K562 (cell line): ENCODE data around the gene ZBTB44. TPM values are rescaled to one million over a fixed set of nuclear protein-coding genes. Genes with fewer than 3 reads are reported as not detected.

ENCODE experiments used
- ATAC-seq: fragments of 200-7000 bp; cut with Tn5 transposase; 3 replicates; pipeline ENCODE4 v1.9.1; 2020; ENCODE audit warnings: moderate library complexity
- BruUV-seq: library from RNA; stranded (reverse); fragments of 400-500 nt; replicated peaks from 2 replicates; lab custom pipeline; 2021; lab: Mats Ljungman, UMichigan
- CTCF ChIA-PET: fragments of 300-600 bp; formaldehyde crosslinking; extraction: SDS; loops from one replicate; lab custom pipeline; 2021; ENCODE audit warnings: low intra/inter-chr PET ratio; lab: Yijun Ruan, JAX
- POLR2A ChIA-PET: fragments of 300-600, 350-650 bp; sonication (Branson Sonifier 250); formaldehyde crosslinking; extraction: SDS; loops from one replicate; lab custom pipeline; 2021; ENCODE audit warnings: antibody characterized with exemption, inconsistent platforms; lab: Yijun Ruan, JAX
- DNase-seq, 4 experiments: peaks; one replicate each; pipeline versions ENCODE4 v3.0.0 to v3.0.0-alpha.2; 2011 to 2018; ENCODE audit warnings: low spot score in 3 of 4, mixed read lengths in 3 of 4; ENCODE audit errors: extremely low read depth in 1 of 4
- FAIRE-seq: peaks from 2 replicates; lab custom pipeline; 2011; peaks lifted over from hg19 to GRCh38; lab: Jason Lieb, UNC
- H2AFZ ChIP-seq: 2 replicates; pipeline ENCODE4 v1.6.0; 2011; ENCODE audit warnings: low read depth, low read length, control low read depth, inconsistent platforms
- H3K27ac ChIP-seq: fragments of 200-600 bp; 3 replicates; pipeline ENCODE4 v1.8.0; 2011; ENCODE audit warnings: low read depth, mild to moderate bottlenecking, control low read depth, inconsistent platforms, low read length, moderate library complexity, mixed read lengths; ENCODE audit errors: extremely low read depth
- H3K27me3 ChIP-seq, 2 experiments: fragments of 300-600 bp in 1 of 2; 2 replicates in 1 of 2; 3 replicates in 1 of 2; pipeline versions ENCODE4 v1.6.0 to v1.8.0; 2011; ENCODE audit warnings: inconsistent platforms in 2 of 2, low read length in 2 of 2, mild to moderate bottlenecking in 1 of 2, mixed read lengths in 1 of 2, moderate library complexity in 1 of 2; ENCODE audit not compliant: control insufficient read depth in 2 of 2, insufficient read depth in 2 of 2
- H3K36me3 ChIP-seq: fragments of 300-600 bp; 3 replicates; pipeline ENCODE4 v1.8.0; 2011; ENCODE audit warnings: mild to moderate bottlenecking, low read length, inconsistent platforms; ENCODE audit not compliant: control insufficient read depth, insufficient read depth
- H3K4me1 ChIP-seq, 2 experiments: fragments of 200-600 bp in 1 of 2; replicated peaks in 1 of 2; 2 replicates in 1 of 2; 3 replicates in 1 of 2; pipeline versions ENCODE4 v1.5.1 to v1.8.0; 2011; ENCODE audit warnings: inconsistent platforms in 2 of 2, low read length in 2 of 2, mild to moderate bottlenecking in 1 of 2, mixed read lengths in 1 of 2, moderate library complexity in 1 of 2; ENCODE audit not compliant: control insufficient read depth in 2 of 2, insufficient read depth in 2 of 2
- H3K4me2 ChIP-seq: 2 replicates; pipeline ENCODE4 v1.6.1; 2011; ENCODE audit warnings: low read length, control low read depth, inconsistent platforms, mixed read lengths; ENCODE audit not compliant: insufficient read depth
- H3K4me3 ChIP-seq: fragments of 200-600 bp; sonication (generic), shearing (Covaris generic); 2 replicates; pipeline ENCODE4 v1.5.1; 2016; ENCODE audit warnings: control low read depth, inconsistent platforms
- H3K79me2 ChIP-seq: fragments of 200-600 bp; 3 replicates; pipeline ENCODE4 v1.8.0; 2011; ENCODE audit warnings: low read length, inconsistent platforms; ENCODE audit not compliant: control insufficient read depth, insufficient read depth
- H3K9ac ChIP-seq, 2 experiments: 2 replicates each; pipeline versions ENCODE4 v1.6.0 to v1.6.1; 2011; ENCODE audit warnings: low read depth in 2 of 2, low read length in 2 of 2, control low read depth in 1 of 2, inconsistent platforms in 1 of 2, mild to moderate bottlenecking in 1 of 2, mixed read lengths in 1 of 2; ENCODE audit not compliant: insufficient read depth in 1 of 2
- H3K9me1 ChIP-seq: one replicate; pipeline ENCODE4 v1.6.0; 2011; ENCODE audit warnings: inconsistent platforms, mild to moderate bottlenecking, low read length, moderate library complexity; ENCODE audit not compliant: control insufficient read depth, insufficient read depth
- H3K9me3 ChIP-seq: replicated peaks from 2 replicates; pipeline ENCODE4 v1.5.1; 2011; ENCODE audit warnings: low read depth, low read length, inconsistent platforms; ENCODE audit not compliant: control insufficient read depth, insufficient read depth
- H4K20me1 ChIP-seq: replicated peaks from 2 replicates; pipeline ENCODE4 v1.6.1; 2011; ENCODE audit warnings: low read length, inconsistent platforms, mixed read lengths; ENCODE audit not compliant: control insufficient read depth, insufficient read depth
- ARNT ChIP-seq, 2 experiments: fragments of 450-650 bp; IDR thresholded peaks; 2 replicates each; pipeline ENCODE4 v1.6.1; 2016; ENCODE audit warnings: mild to moderate bottlenecking in 1 of 2
- E2F5 ChIP-seq: sonication (generic); formaldehyde crosslinking; IDR thresholded peaks from 2 replicates; pipeline ENCODE4 v1.8.0; 2022; ENCODE audit warnings: mild to moderate bottlenecking, missing genetic modification reagents
- E2F8 ChIP-seq: fragments of 450-650 bp; IDR thresholded peaks from 2 replicates; pipeline ENCODE4 v1.7.1; 2018; ENCODE audit warnings: mild to moderate bottlenecking, low read depth; ENCODE audit not compliant: partially characterized antibody
- IRF9 ChIP-seq: fragments of 450-650 bp; IDR thresholded peaks from 2 replicates; pipeline ENCODE4 v1.6.1; 2016; ENCODE audit warnings: missing biosample characterization, missing genetic modification characterization
- NCOA4 ChIP-seq: fragments of 450-650 bp; IDR thresholded peaks from 2 replicates; pipeline ENCODE4 v1.6.1; 2018; ENCODE audit warnings: mild to moderate bottlenecking; ENCODE audit not compliant: partially characterized antibody
- PATZ1 ChIP-seq: fragments of 250-450 bp; sonication (Bioruptor Pico); IDR thresholded peaks from 2 replicates; pipeline ENCODE4 v1.5.0; 2020; ENCODE audit warnings: mild to moderate bottlenecking, borderline replicate concordance
- POU5F1 ChIP-seq: fragments of 150-350 bp; IDR thresholded peaks from 2 replicates; pipeline ENCODE4 v1.6.1; 2014; ENCODE audit warnings: borderline replicate concordance, low read length, low read depth, mild to moderate bottlenecking; ENCODE audit not compliant: partially characterized antibody
- PREB ChIP-seq: sonication (generic); formaldehyde crosslinking; IDR thresholded peaks from 2 replicates; pipeline ENCODE4 v1.8.1; 2023; ENCODE audit warnings: mild to moderate bottlenecking, missing genetic modification reagents
- RBM22 ChIP-seq: fragments of 200-400 bp; formaldehyde crosslinking; IDR thresholded peaks from 2 replicates; pipeline ENCODE4 v1.6.1; 2018; ENCODE audit warnings: low read length, low read depth; ENCODE audit not compliant: poor library complexity, severe bottlenecking
- SAFB2 ChIP-seq: fragments of 200-400 bp; formaldehyde crosslinking; IDR thresholded peaks from 2 replicates; pipeline ENCODE4 v1.6.1; 2018; ENCODE audit warnings: borderline replicate concordance, low read length, low read depth, moderate library complexity; ENCODE audit not compliant: severe bottlenecking
- TAF15 ChIP-seq: fragments of 200-400 bp; formaldehyde crosslinking; IDR thresholded peaks from 2 replicates; pipeline ENCODE4 v1.6.1; 2017; ENCODE audit warnings: mild to moderate bottlenecking, low read depth, low read length, moderate library complexity
- ZNF561 ChIP-seq: fragments of 450-650 bp; formaldehyde crosslinking; conservative IDR thresholded peaks from 2 replicates; pipeline ENCODE4 v1.4.0; 2020; ENCODE audit warnings: mild to moderate bottlenecking, moderate library complexity
- WGBS: fragments of 100-300 bp; shearing (Covaris generic); methylation state at CpG from one replicate; pipeline ENCODE4 v1.1.6; 2016; ENCODE audit warnings: low coverage, mixed read lengths; ENCODE audit not compliant: insufficient coverage; ENCODE audit errors: missing lambda C conversion rate; 5-methylcytosine and 5-hydroxymethylcytosine counted together
- in situ Hi-C: fragments of 300-500 bp; cut with MboI; formaldehyde crosslinking; loops from 4 replicates; pipeline ENCODE4 v1.15.0; 2018; ENCODE audit warnings: inconsistent platforms, mixed read lengths
- intact Hi-C: fragments of 100-400 bp; cut with micrococcal nuclease; formaldehyde crosslinking; loops from 2 replicates; pipeline ENCODE4 v1.14.2; 2022
- polyA plus RNA-seq, 8 experiments: library from polyadenylated mRNA; depleted of rRNA in 4 of 8; stranded (reverse) in 5 of 8; unstranded in 3 of 8; fragments of >200 nt; fragmentation: Nextera tagmentation in 2 of 8; fragmentation: Illumina TruSeq in 1 of 8; extraction: Ambion mirVana in 2 of 8; extraction: Trizol in 1 of 8; gene quantifications; 2 replicates each; pipeline versions ENCODE4 v1.2.1 to v1.2.3, GENCODE V29; 2011 to 2014; ENCODE audit warnings: inconsistent platforms in 1 of 8, missing spikeins in 1 of 8
- total RNA-seq, 7 experiments: library from RNA; depleted of rRNA in 6 of 7; stranded (reverse); fragments of >200 nt in 6 of 7; fragmentation: Illumina TruSeq in 2 of 7; extraction: Trizol in 2 of 7; gene quantifications; 2 replicates each; pipeline versions ENCODE4 v1.2.1 to v1.2.3, GENCODE V29; 2011 to 2021; ENCODE audit warnings: low replicate concordance in 1 of 7

ZBTB44 gene
- total and polyA plus RNA-seq, 9 of the 15 experiments (the other 6 are each of a cell fraction or from before 2014, with no cell fraction given), result 4.7 to 27.1 (median 17.3) TPM

- no TSS peak for BruUV-seq
- TF ChIP-seq POU5F1 (no peak), ARNT (IDR thresholded peaks at IDR 0.05) (no peak), RBM22 (no peak), ZNF561 (CRISPR knock-in tag) (no peak), E2F5 (CRISPR knock-in tag) (no peak), SAFB2 (no peak), E2F8 (no peak), TAF15 (no peak), PATZ1 (CRISPR knock-in tag) (no peak), NCOA4 (no peak), PREB (CRISPR knock-in tag) (no peak), IRF9 (tag) (no peak)
Measured at GRCh38 chr11:130211781-130212401, 102.8 kb downstream of the ZBTB44 start.

More at GRCh38 chr11:130211781-130212401, 102.8 kb downstream of the ZBTB44 start:
- H3K9ac ChIP-seq, result no peak overlapping the region
- H3K27me3 ChIP-seq, result peaks cover 32 to 84% of the 10 kb centered on the region in 2 experiments; a peak in 4 of 5 replicates
- H3K9me1 ChIP-seq, result no peaks in the 10 kb centered on the region
- in situ Hi-C loops (loop anchor here (5.0 to 10.0 kb wide), 2 partner anchors 213 to 650 kb away; partner anchors contain the start of gene ADAMTS8), intact Hi-C loops (loop anchor here (2.0 kb wide), 1 partner anchor 651 kb away; no protein-coding TSS in a partner anchor)
- 0% methylated on average over 18 of the region's 19 CpGs for WGBS
- no peak overlapping the region for H3K4me3 ChIP-seq
- peaks cover 11% of the 10 kb centered on the region; the same call in 1 of the 2 replicates for H4K20me1 ChIP-seq
- H3K27ac ChIP-seq, result no peak overlapping the region
- ATAC-seq (no peak), DNase-seq (no peak), FAIRE-seq (no peak)
- H3K36me3 ChIP-seq, result no peaks in the 10 kb centered on the region
- no peak overlapping the region for H3K4me2 ChIP-seq
- H3K4me1 ChIP-seq, result peaks cover 0 to 19% of the 10 kb centered on the region in 2 experiments; a peak in 1 of 5 replicates
- CTCF ChIA-PET, result interaction anchor here (3.1 kb wide), 1 partner anchor 650 kb away, joined by 23 read pairs; no protein-coding TSS in a partner anchor
- H2AFZ ChIP-seq, result no peak overlapping the region
- POLR2A ChIA-PET, result interaction anchor here (0.6 kb wide), 1 partner anchor 34 kb away, joined by 3 read pairs; no protein-coding TSS in a partner anchor
- H3K79me2 ChIP-seq, result no peaks in the 10 kb centered on the region
- H3K9me3 ChIP-seq, result no peaks in the 10 kb centered on the region
